Neural crest cell (in vitro differentiated cells): Measurements from ENCODE around the gene CARD10. TPM values are rescaled to one million over a fixed set of nuclear protein-coding genes. Genes with fewer than 3 reads are reported as not detected.

ENCODE experiments used
- DNase-seq: peaks from one replicate; pipeline ENCODE4 v3.0.0; 2021; ENCODE audit warnings: low read depth, mixed read lengths, low spot score
- H3K27ac Mint-ChIP-seq: one replicate; pipeline ENCODE4 v1.8.0; 2021; ENCODE audit warnings: mild to moderate bottlenecking, mixed read lengths; ENCODE audit not compliant: unreplicated experiment
- H3K27me3 Mint-ChIP-seq: 2 replicates; pipeline ENCODE4 v1.8.0; 2021; ENCODE audit warnings: low read depth, mild to moderate bottlenecking, mixed read lengths
- H3K36me3 Mint-ChIP-seq: 2 replicates; pipeline ENCODE4 v1.8.0; 2021; ENCODE audit warnings: low read depth, mild to moderate bottlenecking, mixed read lengths
- H3K4me1 Mint-ChIP-seq: 2 replicates; pipeline ENCODE4 v1.8.0; 2021; ENCODE audit warnings: mixed read lengths
- H3K4me3 Mint-ChIP-seq: one replicate; pipeline ENCODE4 v1.8.0; 2021; ENCODE audit warnings: mild to moderate bottlenecking, mixed read lengths
- H3K9me3 Mint-ChIP-seq: 2 replicates; pipeline ENCODE4 v1.8.0; 2021; ENCODE audit warnings: mixed read lengths
- total RNA-seq: library from RNA; stranded (reverse); gene quantifications from 2 replicates; pipeline ENCODE4 v1.2.1, GENCODE V29; 2021
- TF ChIP-seq, protein P1 (sequence below): fragments of 200-600 bp; sonication (generic); conservative IDR thresholded peaks from 2 replicates; pipeline ENCODE4 v1.5.0; 2021; ENCODE audit warnings: antibody characterized with exemption, mild to moderate bottlenecking

The CARD10 gene
- total RNA-seq, 1 donor from 2014 or later, result 7.3 TPM

DNA sequence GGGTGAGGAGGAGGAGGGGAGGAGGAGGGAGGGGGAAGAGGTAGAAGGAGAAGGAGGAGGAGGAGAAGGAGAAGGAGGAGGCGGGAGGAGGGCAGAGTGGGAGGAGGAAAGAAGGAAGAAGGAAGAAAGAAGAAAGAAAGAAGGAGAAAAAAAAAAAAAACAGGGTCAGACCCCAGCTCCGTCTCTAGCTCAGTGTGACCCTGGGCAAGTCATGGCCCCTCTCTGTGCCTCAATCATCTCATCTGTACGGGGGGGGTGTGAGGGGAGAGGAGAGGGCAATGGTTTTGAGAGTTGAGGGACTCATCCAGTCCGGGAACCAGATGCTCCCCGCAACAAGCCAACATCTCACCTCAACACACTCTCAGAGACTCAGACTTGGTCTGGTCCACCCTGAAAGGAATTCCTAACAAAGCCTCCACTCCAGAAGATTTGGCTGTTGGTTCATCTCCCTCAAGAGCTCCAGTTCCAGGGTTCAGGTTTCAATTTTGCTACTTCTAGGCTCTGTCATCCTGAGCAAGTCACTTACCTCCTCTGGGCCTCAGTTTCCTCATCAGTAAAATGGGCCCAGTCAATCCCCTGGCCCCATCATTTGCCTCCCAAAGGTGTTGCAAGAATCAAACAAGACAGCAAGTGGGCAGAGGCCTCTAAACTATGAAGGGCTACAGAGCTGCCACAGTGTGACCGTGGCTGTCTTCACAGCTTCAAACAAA is 7.7 kb downstream of the CARD10 start:
- peak overlapping the region; percentile 24 for H3K4me3 Mint-ChIP-seq

GRCh38 chr22:37510091-37510490 is 9.1 kb downstream of the CARD10 start:
- Mint-ChIP-seq H3K4me3 (peak overlapping the region; percentile 20), H3K27me3 (peaks cover 3% of the 10 kb centered on the region), H3K4me1 (peaks cover 39% of the 10 kb centered on the region), H3K27ac (peak overlapping the region; percentile 57), H3K36me3 (no peaks in the 10 kb centered on the region), H3K9me3 (no peaks in the 10 kb centered on the region)
- no peak for DNase-seq
- TF ChIP-seq, protein P1, sequence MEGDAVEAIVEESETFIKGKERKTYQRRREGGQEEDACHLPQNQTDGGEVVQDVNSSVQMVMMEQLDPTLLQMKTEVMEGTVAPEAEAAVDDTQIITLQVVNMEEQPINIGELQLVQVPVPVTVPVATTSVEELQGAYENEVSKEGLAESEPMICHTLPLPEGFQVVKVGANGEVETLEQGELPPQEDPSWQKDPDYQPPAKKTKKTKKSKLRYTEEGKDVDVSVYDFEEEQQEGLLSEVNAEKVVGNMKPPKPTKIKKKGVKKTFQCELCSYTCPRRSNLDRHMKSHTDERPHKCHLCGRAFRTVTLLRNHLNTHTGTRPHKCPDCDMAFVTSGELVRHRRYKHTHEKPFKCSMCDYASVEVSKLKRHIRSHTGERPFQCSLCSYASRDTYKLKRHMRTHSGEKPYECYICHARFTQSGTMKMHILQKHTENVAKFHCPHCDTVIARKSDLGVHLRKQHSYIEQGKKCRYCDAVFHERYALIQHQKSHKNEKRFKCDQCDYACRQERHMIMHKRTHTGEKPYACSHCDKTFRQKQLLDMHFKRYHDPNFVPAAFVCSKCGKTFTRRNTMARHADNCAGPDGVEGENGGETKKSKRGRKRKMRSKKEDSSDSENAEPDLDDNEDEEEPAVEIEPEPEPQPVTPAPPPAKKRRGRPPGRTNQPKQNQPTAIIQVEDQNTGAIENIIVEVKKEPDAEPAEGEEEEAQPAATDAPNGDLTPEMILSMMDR, result no peak

More for the DNA sequence above, 7.7 kb downstream of the CARD10 start:
- peak overlapping the region; percentile 45 for H3K27ac Mint-ChIP-seq
- H3K4me1 Mint-ChIP-seq, result peaks cover 43% of the 10 kb centered on the region
- H3K27me3 Mint-ChIP-seq, result peaks cover 7% of the 10 kb centered on the region
- no peaks in the 10 kb centered on the region for H3K36me3 Mint-ChIP-seq
- H3K9me3 Mint-ChIP-seq, result no peaks in the 10 kb centered on the region
- DNase-seq, result no peak
- TF ChIP-seq, protein P1, result no peak

GRCh38 chr22:37509059-37509860 is 10.0 kb downstream of the CARD10 start:
- Mint-ChIP-seq H3K27ac (peak overlapping the region; percentile 63), H3K4me1 (peaks cover 39% of the 10 kb centered on the region), H3K9me3 (no peaks in the 10 kb centered on the region), H3K4me3 (peak overlapping the region; percentile 19), H3K27me3 (peaks cover 3% of the 10 kb centered on the region), H3K36me3 (peaks cover 4% of the 10 kb centered on the region)
- DNase-seq, result no peak
- TF ChIP-seq, protein P1, result no peak

DNA sequence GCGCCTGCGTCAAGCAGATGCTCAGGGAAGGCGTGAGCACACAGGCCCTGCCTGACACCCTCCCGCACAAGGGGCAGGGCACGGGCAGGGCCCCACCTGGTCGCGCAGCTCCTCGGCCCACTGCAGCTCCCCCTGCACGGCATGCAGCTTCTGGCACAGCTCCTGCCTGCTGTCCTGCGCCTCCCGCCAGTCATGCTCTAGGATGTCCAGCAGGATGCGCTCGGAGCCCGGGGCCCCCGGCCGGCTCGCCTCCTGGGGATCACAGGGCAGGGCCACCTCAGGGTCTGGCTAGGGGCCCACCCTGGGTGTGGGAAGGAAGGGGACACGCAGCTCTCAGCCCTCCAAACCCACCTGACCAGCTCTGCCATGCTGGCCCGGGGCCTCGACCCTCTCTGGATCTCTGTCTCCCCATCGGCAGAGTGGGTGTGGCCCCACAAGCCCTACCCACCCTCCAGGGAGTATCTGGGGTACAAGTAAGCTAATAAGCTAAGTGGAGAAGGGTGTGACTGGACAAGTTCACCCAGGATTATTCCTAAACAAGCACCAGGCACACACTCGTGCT is 10.7 kb downstream of the CARD10 start:
- peaks cover 3% of the 10 kb centered on the region for H3K27me3 Mint-ChIP-seq
- DNase-seq, result no peak
- peak overlapping the region; percentile 19 for H3K4me3 Mint-ChIP-seq
- H3K4me1 Mint-ChIP-seq, result peaks cover 38% of the 10 kb centered on the region
- no peaks in the 10 kb centered on the region for H3K9me3 Mint-ChIP-seq
- peaks cover 4% of the 10 kb centered on the region for H3K36me3 Mint-ChIP-seq
- peak overlapping the region; percentile 63 for H3K27ac Mint-ChIP-seq
- TF ChIP-seq, protein P1, result no peak

GRCh38 chr22:37507731-37508130 is 11.5 kb downstream of the CARD10 start:
- H3K27ac Mint-ChIP-seq, result peak overlapping the region; percentile 83
- TF ChIP-seq, protein P1, result no peak
- no peak overlapping the region for H3K4me3 Mint-ChIP-seq
- H3K4me1 Mint-ChIP-seq, result peaks cover 32% of the 10 kb centered on the region
- no peak for DNase-seq
- H3K27me3 Mint-ChIP-seq, result peaks cover 3% of the 10 kb centered on the region
- H3K9me3 Mint-ChIP-seq, result no peaks in the 10 kb centered on the region
- H3K36me3 Mint-ChIP-seq, result peaks cover 4% of the 10 kb centered on the region
